Activated naive CD8-positive, alpha-beta T cell (primary cell): ENCODE data around the gene MTURN.
"Not testable (repeated sequence)": the region's sequence is repeated elsewhere in the genome, so short reads cannot be mapped to it uniquely, and the experiment has no call there.

Experiments
- H3K27ac Mint-ChIP-seq: one replicate; pipeline ENCODE4 v1.8.0; 2021; ENCODE audit warnings: mixed read lengths
- H3K27me3 Mint-ChIP-seq: one replicate; pipeline ENCODE4 v1.8.0; 2021; ENCODE audit warnings: mixed read lengths
- H3K36me3 Mint-ChIP-seq: one replicate; pipeline ENCODE4 v1.8.0; 2021; ENCODE audit warnings: mixed read lengths
- H3K4me1 Mint-ChIP-seq: one replicate; pipeline ENCODE4 v1.8.0; 2021; ENCODE audit warnings: low read depth, mixed read lengths
- H3K4me3 Mint-ChIP-seq: one replicate; pipeline ENCODE4 v1.8.0; 2021; ENCODE audit warnings: mild to moderate bottlenecking, mixed read lengths
- H3K9me3 Mint-ChIP-seq: one replicate; pipeline ENCODE4 v1.8.0; 2021; ENCODE audit warnings: low read depth, mixed read lengths

MTURN gene

GRCh38 chr7:30134611-30135300 lies at the start of gene MTURN:
TSS of gene MTURN (plus strand) at chr7:30134986. CDS start at chr7:30135137, 151 bp downstream.
- Mint-ChIP-seq H3K4me3 (peak within 1 kb of the TSS; percentile 88), H3K9me3 (no peaks in the 10 kb centered on the region), H3K4me1 (peaks cover 9% of the 10 kb centered on the region), H3K36me3 (no peaks in the 10 kb centered on the region), H3K27me3 (no peaks in the 10 kb centered on the region), H3K27ac (peak within 1 kb of the TSS; percentile 84)

- Mint-ChIP-seq H3K27me3 (no peaks in the 10 kb centered on the region), H3K4me1 (no peaks in the 10 kb centered on the region), H3K27ac (no peak overlapping the region), H3K9me3 (no peaks in the 10 kb centered on the region), H3K4me3 (no peak overlapping the region), H3K36me3 (no peaks in the 10 kb centered on the region)
Measured at GRCh38 chr7:30086529-30086928, 48.3 kb upstream of the MTURN start.

GRCh38 chr7:30087371-30087770 lies 47.4 kb upstream of the MTURN start:
- H3K4me3 Mint-ChIP-seq: no peak overlapping the region
- H3K27me3 Mint-ChIP-seq: no peaks in the 10 kb centered on the region
- H3K9me3 Mint-ChIP-seq: no peaks in the 10 kb centered on the region
- no peaks in the 10 kb centered on the region for H3K36me3 Mint-ChIP-seq
- H3K4me1 Mint-ChIP-seq: no peaks in the 10 kb centered on the region
- H3K27ac Mint-ChIP-seq: no peak overlapping the region

GRCh38 chr7:30088362-30088761 lies 46.4 kb upstream of the MTURN start:
- Mint-ChIP-seq H3K36me3 (no peaks in the 10 kb centered on the region), H3K9me3 (no peaks in the 10 kb centered on the region), H3K27me3 (no peaks in the 10 kb centered on the region), H3K27ac (no peak overlapping the region), H3K4me3 (no peak overlapping the region), H3K4me1 (no peaks in the 10 kb centered on the region)

- Mint-ChIP-seq H3K9me3 (no peaks in the 10 kb centered on the region), H3K4me1 (no peaks in the 10 kb centered on the region), H3K36me3 (peaks cover 3% of the 10 kb centered on the region), H3K4me3 (no peak overlapping the region), H3K27ac (no peak overlapping the region), H3K27me3 (no peaks in the 10 kb centered on the region)
Measured at GRCh38 chr7:30090111-30090510, 44.7 kb upstream of the MTURN start.

GRCh38 chr7:30091491-30091912 lies 43.3 kb upstream of the MTURN start:
- no peaks in the 10 kb centered on the region for H3K9me3 Mint-ChIP-seq
- H3K36me3 Mint-ChIP-seq: peaks cover 3% of the 10 kb centered on the region
- H3K27ac Mint-ChIP-seq: no peak overlapping the region

GRCh38 chr7:30091987-30092386 lies 42.8 kb upstream of the MTURN start:
- Mint-ChIP-seq H3K9me3 (no peaks in the 10 kb centered on the region), H3K36me3 (peaks cover 3% of the 10 kb centered on the region), H3K4me3 (no peak overlapping the region), H3K27ac (no peak overlapping the region), H3K27me3 (no peaks in the 10 kb centered on the region), H3K4me1 (no peaks in the 10 kb centered on the region)

More at GRCh38 chr7:30091491-30091912, 43.3 kb upstream of the MTURN start:
- H3K4me1 Mint-ChIP-seq: no peaks in the 10 kb centered on the region
- H3K27me3 Mint-ChIP-seq: no peaks in the 10 kb centered on the region
- H3K4me3 Mint-ChIP-seq: no peak overlapping the region

- Mint-ChIP-seq H3K27me3 (no peaks in the 10 kb centered on the region), H3K4me1 (no peaks in the 10 kb centered on the region), H3K36me3 (peaks cover 6% of the 10 kb centered on the region), H3K27ac (no peak overlapping the region), H3K4me3 (no peak overlapping the region), H3K9me3 (no peaks in the 10 kb centered on the region)
Measured at GRCh38 chr7:30093420-30093952, 41.3 kb upstream of the MTURN start.

GRCh38 chr7:30098599-30098998 lies 36.2 kb upstream of the MTURN start:
- H3K27me3 Mint-ChIP-seq, H3K4me1 Mint-ChIP-seq, H3K4me3 Mint-ChIP-seq, H3K27ac Mint-ChIP-seq, H3K9me3 Mint-ChIP-seq: not testable (repeated sequence)
- peaks cover 13% of the 10 kb centered on the region for H3K36me3 Mint-ChIP-seq

- no peak overlapping the region for H3K4me3 Mint-ChIP-seq
- H3K9me3 Mint-ChIP-seq: no peaks in the 10 kb centered on the region
- no peak overlapping the region for H3K27ac Mint-ChIP-seq
- no peaks in the 10 kb centered on the region for H3K27me3 Mint-ChIP-seq
- peaks cover 10% of the 10 kb centered on the region for H3K36me3 Mint-ChIP-seq
- no peaks in the 10 kb centered on the region for H3K4me1 Mint-ChIP-seq
Measured at GRCh38 chr7:30102281-30102680, 32.5 kb upstream of the MTURN start.

- no peak overlapping the region for H3K27ac Mint-ChIP-seq
- H3K27me3 Mint-ChIP-seq: no peaks in the 10 kb centered on the region
- H3K4me1 Mint-ChIP-seq: no peaks in the 10 kb centered on the region
- H3K9me3 Mint-ChIP-seq: no peaks in the 10 kb centered on the region
- peaks cover 5% of the 10 kb centered on the region for H3K36me3 Mint-ChIP-seq
- no peak overlapping the region for H3K4me3 Mint-ChIP-seq
Measured at GRCh38 chr7:30104157-30104556, 30.6 kb upstream of the MTURN start.

- no peaks in the 10 kb centered on the region for H3K27me3 Mint-ChIP-seq
- H3K9me3 Mint-ChIP-seq: peaks cover 10% of the 10 kb centered on the region
- H3K4me1 Mint-ChIP-seq: peaks cover 7% of the 10 kb centered on the region
- H3K27ac Mint-ChIP-seq: no peak overlapping the region
- peaks cover 19% of the 10 kb centered on the region for H3K36me3 Mint-ChIP-seq
- no peak overlapping the region for H3K4me3 Mint-ChIP-seq
Measured at GRCh38 chr7:30112103-30112713, 22.6 kb upstream of the MTURN start.

- no peak overlapping the region for H3K4me3 Mint-ChIP-seq
Measured at GRCh38 chr7:30113144-30113543, 21.6 kb upstream of the MTURN start.

GRCh38 chr7:30114536-30115238 lies 20.1 kb upstream of the MTURN start:
- H3K27ac Mint-ChIP-seq: no peak overlapping the region
- H3K36me3 Mint-ChIP-seq: peaks cover 19% of the 10 kb centered on the region
- H3K4me1 Mint-ChIP-seq: peaks cover 7% of the 10 kb centered on the region
- H3K27me3 Mint-ChIP-seq: no peaks in the 10 kb centered on the region
- no peak overlapping the region for H3K4me3 Mint-ChIP-seq
- peaks cover 10% of the 10 kb centered on the region for H3K9me3 Mint-ChIP-seq

More at GRCh38 chr7:30113144-30113543, 21.6 kb upstream of the MTURN start:
- H3K4me1 Mint-ChIP-seq: peaks cover 7% of the 10 kb centered on the region
- H3K9me3 Mint-ChIP-seq: peaks cover 10% of the 10 kb centered on the region
- peaks cover 19% of the 10 kb centered on the region for H3K36me3 Mint-ChIP-seq
- H3K27me3 Mint-ChIP-seq: no peaks in the 10 kb centered on the region
- no peak overlapping the region for H3K27ac Mint-ChIP-seq

GRCh38 chr7:30115709-30116297 lies 19.0 kb upstream of the MTURN start:
- Mint-ChIP-seq H3K27ac (no peak overlapping the region), H3K27me3 (no peaks in the 10 kb centered on the region), H3K36me3 (peaks cover 15% of the 10 kb centered on the region)

More at GRCh38 chr7:30115709-30116297, 19.0 kb upstream of the MTURN start:
- H3K4me1 Mint-ChIP-seq: peaks cover 7% of the 10 kb centered on the region
- peaks cover 10% of the 10 kb centered on the region for H3K9me3 Mint-ChIP-seq
- H3K4me3 Mint-ChIP-seq: no peak overlapping the region
